GM18951 (cell line): ENCODE measurements around the gene CPN1.
"Not testable (repeated sequence)": the region's sequence is repeated elsewhere in the genome, so short reads cannot be mapped to it uniquely, and the experiment has no call there.

Experiments
- POLR2A ChIP-seq: IDR thresholded peaks from 4 replicates; pipeline ENCODE4 v1.6.1; 2011; ENCODE audit warnings: mild to moderate bottlenecking; ENCODE audit not compliant: insufficient read length, insufficient read depth; ENCODE audit errors: extremely low read depth
- in situ Hi-C: fragments of 300-500 bp; cut with MboI; formaldehyde crosslinking; loops from one replicate; pipeline ENCODE4 v1.12.0; 2022; ENCODE audit warnings: low sequenced_read_pairs, mixed read lengths, inconsistent platforms; ENCODE audit not compliant: unreplicated experiment

Gene CPN1

GRCh38 chr10:100081075-100082001 lies at the start of gene CPN1:
Gene CPN1 (minus strand): TSS chr10:100081869. CDS start chr10:100081625, 244 bp downstream.
- no peak for TF ChIP-seq POLR2A
- in situ Hi-C loops, result no loop called here

GRCh38 chr10:100130831-100131230 lies 49.2 kb upstream of the CPN1 start:
- TF ChIP-seq POLR2A, result no peak
- in situ Hi-C loops, result no loop called here

GRCh38 chr10:100129424-100129823 lies 47.8 kb upstream of the CPN1 start:
- in situ Hi-C loops, result no loop called here
- no peak for TF ChIP-seq POLR2A

- in situ Hi-C loops, result no loop called here
- TF ChIP-seq POLR2A, result no peak
Measured at GRCh38 chr10:100128951-100129350, 47.3 kb upstream of the CPN1 start.

- in situ Hi-C loops, result not testable (repeated sequence)
Measured at GRCh38 chr10:100125335-100125734, 43.7 kb upstream of the CPN1 start.

GRCh38 chr10:100124097-100124496 lies 42.4 kb upstream of the CPN1 start:
- TF ChIP-seq POLR2A, result no peak
- in situ Hi-C loops, result no loop called here

GRCh38 chr10:100122780-100123179 lies 41.1 kb upstream of the CPN1 start:
- no peak for TF ChIP-seq POLR2A
- in situ Hi-C loops, result no loop called here

- in situ Hi-C loops, result no loop called here
- no peak for TF ChIP-seq POLR2A
Measured at GRCh38 chr10:100120550-100120949, 38.9 kb upstream of the CPN1 start.

GRCh38 chr10:100119726-100120125 lies 38.1 kb upstream of the CPN1 start:
- no peak for TF ChIP-seq POLR2A
- in situ Hi-C loops, result no loop called here

- no peak for TF ChIP-seq POLR2A
- in situ Hi-C loops, result no loop called here
Measured at GRCh38 chr10:100114976-100115770, 33.5 kb upstream of the CPN1 start.

- in situ Hi-C loops, result no loop called here
- no peak for TF ChIP-seq POLR2A
Measured at GRCh38 chr10:100114460-100114859, 32.8 kb upstream of the CPN1 start.

- in situ Hi-C loops, result no loop called here
- no peak for TF ChIP-seq POLR2A
Measured at GRCh38 chr10:100109670-100110069, 28.0 kb upstream of the CPN1 start.

- TF ChIP-seq POLR2A, result no peak
- in situ Hi-C loops, result no loop called here
Measured at GRCh38 chr10:100106865-100107264, 25.2 kb upstream of the CPN1 start.

GRCh38 chr10:100104300-100104699 lies 22.6 kb upstream of the CPN1 start:
- in situ Hi-C loops, result no loop called here
- TF ChIP-seq POLR2A, result no peak
